M059J (cell line): ENCODE measurements around the gene UBIAD1. TPM values are rescaled to one million over a fixed set of nuclear protein-coding genes. Genes with fewer than 3 reads are reported as not detected.

Source experiments
- total RNA-seq: library from RNA; depleted of rRNA; stranded (reverse); fragments of >200 nt; shearing (Covaris generic); gene quantifications from 2 replicates; pipeline ENCODE4 v1.2.3, GENCODE V29; 2014; rRNA removed

Gene UBIAD1
- total RNA-seq, 1 experiment from 2014 or later: 9.5 TPM

Other genes with a start within 250 kb of the UBIAD1 start
- not detected in 2 replicates for gene MASP2, start 226.0 kb upstream of the UBIAD1 start, total RNA-seq
- 26.0 and 83.2 TPM in 2 replicates for gene SRM, start 213.2 kb upstream of the UBIAD1 start, total RNA-seq
- gene EXOSC10, start 173.3 kb upstream of the UBIAD1 start, total RNA-seq: 57.0 and 68.4 TPM in 2 replicates
- 0.12 and 0.22 TPM in 2 replicates for gene ANGPTL7, start 83.8 kb upstream of the UBIAD1 start, total RNA-seq
- 27.6 and 46.6 TPM in 2 replicates for gene MTOR, start 10.6 kb upstream of the UBIAD1 start, total RNA-seq
- 0.02 TPM in 1 of 2 replicates, not detected in the other for gene DISP3, start 206.0 kb downstream of the UBIAD1 start, total RNA-seq